GOT3 (cell line): ENCODE measurements around the gene NBPF8.
"Not testable (repeated sequence)": the region's sequence is repeated elsewhere in the genome, so short reads cannot be mapped to it uniquely, and the experiment has no call there.

Experiments used
- DNase-seq: peaks from one replicate; lab custom pipeline; 2025; ENCODE audit warnings: mixed read lengths; lab: John Stamatoyannopoulos, UW

The NBPF8 gene, protein sequence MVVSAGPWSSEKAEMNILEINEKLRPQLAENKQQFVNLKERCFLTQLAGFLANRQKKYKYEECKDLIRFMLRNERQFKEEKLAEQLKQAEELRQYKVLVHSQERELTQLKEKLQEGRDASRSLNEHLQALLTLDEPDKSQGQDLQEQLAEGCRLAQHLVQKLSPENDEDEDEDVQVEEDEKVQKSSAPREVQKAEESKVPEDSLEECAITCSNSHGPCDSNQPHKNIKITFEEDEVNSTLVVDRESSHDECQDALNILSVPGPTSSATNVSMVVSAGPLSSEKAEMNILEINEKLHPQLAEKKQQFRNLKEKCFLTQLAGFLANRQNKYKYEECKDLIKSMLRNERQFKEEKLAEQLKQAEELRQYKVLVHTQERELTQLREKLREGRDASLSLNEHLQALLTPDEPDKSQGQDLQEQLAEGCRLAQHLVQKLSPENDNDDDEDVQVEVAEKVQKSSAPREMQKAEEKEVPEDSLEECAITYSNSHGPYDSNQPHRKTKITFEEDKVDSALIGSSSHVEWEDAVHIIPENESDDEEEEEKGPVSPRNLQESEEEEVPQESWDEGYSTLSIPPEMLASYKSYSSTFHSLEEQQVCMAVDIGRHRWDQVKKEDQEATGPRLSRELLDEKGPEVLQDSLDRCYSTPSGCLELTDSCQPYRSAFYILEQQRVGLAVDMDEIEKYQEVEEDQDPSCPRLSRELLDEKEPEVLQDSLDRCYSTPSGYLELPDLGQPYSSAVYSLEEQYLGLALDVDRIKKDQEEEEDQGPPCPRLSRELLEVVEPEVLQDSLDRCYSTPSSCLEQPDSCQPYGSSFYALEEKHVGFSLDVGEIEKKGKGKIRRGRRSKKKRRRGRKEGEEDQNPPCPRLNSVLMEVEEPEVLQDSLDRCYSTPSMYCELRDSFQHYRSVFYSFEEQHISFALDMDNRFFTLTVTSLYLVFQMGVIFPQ

DNA sequence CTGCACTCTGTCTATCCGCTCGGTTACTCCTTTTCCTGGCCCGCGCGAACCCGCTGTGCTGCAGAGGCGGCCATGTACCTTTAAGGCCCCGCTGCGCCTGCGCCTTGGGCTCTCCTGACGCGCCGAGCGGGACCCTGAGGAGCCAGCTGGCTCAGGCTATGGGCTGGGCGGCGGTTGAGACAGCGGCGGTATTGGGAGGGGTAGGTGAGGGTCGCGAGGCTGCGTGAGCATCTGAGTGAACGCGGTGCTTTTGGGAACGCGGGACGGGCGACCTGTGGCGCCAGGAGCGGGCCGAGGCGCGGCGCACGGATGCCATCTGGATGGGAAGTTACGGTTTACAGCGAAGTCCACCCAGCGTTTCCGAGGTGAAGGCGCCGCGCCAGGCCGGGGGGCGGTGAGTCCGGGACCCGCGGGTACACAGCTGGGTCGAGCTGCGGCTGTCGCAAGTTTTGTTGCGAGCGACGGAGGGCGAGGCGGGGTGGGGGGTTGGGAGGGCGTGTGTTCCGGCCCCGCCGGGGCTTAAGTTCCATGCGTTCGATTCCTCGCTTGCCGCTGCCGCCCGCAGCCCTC lies at the start of gene NBPF8:
TSS of gene NBPF8 (plus strand) at position 125 of the 570 bp plus-strand sequence. CDS start 21,488 bp downstream, outside the sequence.
- not testable (repeated sequence) for DNase-seq

DNA sequence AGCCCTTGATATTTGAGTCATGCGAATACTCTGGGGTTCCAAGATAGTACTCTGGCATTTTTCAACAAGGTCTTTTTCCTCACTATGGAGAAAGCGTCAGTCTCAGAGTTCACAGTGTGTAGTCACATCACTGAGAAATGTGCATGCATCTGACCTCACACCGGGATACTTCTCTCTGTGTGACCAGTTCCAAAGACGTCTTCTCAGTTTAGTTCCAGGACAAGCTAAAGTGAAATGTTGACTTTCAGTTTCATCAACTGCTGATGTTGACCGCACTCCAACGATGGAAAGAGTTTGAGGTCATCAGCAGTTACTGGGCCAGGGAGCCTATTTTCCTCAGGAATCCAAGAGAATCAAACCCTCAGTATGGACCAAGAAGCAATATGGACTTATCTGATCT lies 47.1 kb upstream of the NBPF8 start:
- DNase-seq: not testable (repeated sequence)

DNA sequence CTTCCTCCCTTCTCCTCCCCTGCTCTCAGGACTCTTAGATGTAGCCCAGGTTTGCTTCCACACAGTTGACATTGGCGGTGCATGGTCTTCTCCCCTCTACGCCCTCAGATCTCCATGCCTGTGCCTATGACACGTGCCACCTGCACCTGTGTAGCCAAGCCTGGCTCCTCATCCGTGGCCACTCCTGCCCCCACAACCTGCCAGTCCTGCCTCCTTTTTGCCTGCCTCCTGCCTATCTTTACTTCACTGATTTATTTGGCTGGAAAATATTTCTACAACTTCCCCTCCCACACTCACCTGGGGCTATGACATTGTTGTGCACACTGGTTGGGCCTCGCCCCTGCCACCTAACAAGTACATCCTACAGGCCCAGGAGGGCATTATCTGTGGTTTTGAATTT lies 28.2 kb upstream of the NBPF8 start:
- DNase-seq: not testable (repeated sequence)

DNA sequence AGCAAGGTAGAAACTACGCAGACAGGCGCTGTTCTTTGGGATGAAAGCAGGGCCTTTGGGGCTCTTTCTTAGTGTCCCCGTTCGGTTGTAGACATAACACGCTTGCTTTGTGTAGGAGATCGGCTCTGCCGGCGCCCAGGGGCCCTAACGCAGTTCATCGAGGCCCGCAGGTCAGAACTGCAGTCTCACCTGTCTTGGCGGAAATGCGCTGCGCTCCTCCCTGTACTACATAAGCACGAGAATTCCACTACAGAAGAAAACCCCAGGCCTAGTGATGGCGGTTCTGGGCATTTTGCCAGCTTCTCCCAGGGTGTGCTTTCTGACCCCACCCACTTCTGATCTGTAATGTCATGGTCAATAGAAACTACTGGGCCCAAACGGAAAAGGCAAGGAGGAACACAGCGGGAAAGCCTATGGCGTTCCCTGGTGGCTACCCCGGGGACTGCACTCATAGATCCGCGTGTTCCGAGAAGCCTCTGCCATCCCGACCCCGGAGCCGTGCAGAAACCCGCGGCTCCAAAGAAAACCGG lies 26.2 kb upstream of the NBPF8 start:
- not testable (repeated sequence) for DNase-seq

DNA sequence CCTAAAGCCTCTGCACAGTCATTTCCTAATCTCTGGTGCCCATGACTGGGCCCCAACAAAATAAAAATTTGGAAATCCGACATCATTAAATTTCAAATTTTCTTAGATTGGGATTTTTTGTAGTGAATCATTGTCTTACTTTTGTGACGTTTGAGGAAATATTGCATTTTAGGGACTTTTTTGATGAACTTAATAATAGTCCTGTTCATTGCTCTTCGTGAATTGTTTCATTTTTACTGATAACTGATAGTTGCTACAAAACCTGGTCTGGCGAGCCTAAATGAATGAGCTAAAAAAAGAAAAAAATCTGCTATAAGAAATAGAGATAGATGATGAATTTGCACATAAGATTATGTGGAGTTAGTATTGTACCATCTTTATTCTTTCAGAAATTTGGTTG lies 23.5 kb upstream of the NBPF8 start:
- not testable (repeated sequence) for DNase-seq

DNA sequence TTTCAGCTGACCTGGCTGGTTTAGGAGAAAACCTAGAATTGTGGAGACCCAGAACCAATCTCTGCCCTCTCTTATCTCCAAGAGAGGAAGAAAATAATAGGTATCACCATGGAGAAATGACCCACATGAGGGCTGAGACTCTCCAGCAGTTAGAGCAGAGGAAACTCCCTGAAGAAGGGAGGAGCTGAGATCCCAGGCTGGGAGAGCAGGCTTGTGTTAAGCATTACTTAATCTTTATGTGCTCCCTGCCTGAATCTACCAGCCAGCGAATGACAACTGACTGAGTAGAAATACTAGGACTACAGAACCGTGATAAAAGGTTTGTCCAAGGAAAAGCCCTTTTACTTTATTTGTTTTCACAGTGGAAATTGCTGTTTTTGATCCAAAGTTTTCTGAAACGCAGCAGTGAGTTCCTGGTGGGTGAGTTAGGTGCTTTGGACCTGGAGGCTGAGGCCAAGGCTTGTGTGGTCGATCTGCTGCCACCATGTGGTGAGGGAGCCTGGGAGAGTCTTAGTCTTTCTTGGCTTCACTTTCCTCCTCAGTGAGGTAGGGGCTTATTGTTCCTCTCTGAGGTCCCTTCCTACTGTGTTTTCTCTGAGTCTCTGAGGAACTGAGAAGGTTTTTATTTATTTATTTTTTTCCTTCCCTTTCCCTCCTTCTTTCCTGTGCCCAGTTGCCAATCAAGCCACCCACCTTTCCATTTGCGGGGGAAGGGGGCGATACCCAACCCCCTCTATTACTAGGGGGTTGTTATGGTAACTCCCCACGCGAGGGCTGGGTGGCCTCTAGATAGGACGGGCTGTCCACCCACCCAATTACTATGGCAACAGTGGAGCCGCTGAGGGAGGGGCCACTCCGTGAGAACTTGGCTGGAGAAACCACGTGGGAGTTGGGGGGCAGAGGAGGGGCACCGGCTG lies 21.3 kb upstream of the NBPF8 start:
- DNase-seq: not testable (repeated sequence)

DNA sequence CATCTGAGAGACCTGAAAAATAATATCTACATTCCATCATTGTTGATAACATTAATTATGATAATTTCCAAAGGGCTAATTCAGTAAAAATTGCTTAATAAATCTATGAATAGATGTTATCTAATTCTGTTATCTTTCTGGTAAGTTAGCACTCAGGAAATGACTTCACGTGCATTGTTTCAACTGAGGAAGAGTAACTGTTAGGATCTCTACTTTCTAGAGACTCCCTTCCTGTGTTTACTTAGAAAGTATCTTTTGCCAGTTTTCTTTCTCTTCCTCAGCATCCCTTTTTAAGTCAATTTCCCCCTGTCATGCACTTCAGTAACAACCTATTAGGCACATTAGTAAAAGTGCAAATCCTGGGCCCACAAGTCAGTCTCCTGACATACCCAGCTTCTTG lies 9.5 kb upstream of the NBPF8 start:
- DNase-seq: not testable (repeated sequence)

DNA sequence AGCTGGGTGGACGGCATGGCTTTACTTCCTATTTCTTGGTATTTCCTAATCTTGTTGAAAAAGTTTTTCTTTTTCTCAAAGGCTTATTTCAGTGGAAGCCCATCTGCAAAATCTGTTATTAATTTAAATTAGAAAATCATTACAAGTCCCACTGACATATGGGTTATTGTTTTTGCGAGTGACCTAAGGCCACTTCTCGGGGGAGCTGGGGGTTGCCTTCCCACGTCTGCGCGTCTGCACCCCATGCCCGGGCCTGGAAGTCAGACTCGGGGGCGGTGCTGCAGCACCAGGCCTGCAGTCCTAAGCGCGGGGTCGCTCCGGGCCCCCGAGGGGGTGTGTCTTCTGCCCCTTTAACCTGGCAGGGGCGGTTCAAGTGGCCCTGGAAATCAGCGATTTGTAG lies 384 bp upstream of the NBPF8 start:
- not testable (repeated sequence) for DNase-seq

DNA sequence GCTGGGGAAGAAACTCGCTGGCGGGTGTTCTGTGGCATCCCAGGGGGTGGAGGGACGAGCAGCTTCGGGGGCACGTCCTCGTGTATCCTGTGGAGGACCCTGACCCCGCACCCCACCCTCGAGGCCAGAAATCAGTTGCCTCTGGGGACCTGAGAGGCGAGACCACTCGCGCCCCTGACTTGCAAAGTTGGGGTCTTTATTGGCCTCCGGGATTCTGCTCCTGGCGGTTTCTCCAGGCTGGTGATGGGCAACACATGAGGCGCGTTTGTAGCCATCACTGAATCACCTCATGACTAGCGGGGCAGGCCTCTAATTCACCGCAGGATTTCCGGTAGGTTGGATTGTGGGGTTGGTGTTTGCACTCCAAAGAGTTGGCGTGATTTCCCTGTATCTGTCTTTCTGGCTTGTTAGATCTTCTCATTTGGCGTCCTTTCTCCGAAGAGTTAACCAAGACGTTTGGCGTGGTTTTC lies 692 bp downstream of the NBPF8 start:
- DNase-seq: not testable (repeated sequence)

DNA sequence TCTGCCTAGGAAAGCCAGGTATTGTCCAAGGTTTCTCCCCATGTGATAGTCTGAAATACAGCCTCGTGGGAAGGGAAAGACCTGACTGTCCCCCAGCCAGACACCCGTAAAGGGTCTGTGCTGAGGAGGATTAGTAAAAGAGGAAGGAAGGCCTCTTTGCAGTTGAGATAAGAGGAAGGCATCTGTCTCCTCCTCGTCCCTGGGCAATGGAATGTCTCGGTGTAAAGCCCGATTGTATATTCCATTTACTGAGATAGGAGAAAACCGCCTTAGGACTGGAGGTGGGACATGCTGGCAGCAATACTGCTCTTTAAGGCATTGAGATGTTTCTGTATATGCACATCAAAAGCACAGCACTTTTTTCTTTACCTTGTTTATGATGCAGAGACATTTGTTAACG lies 10.2 kb downstream of the NBPF8 start:
- not testable (repeated sequence) for DNase-seq

DNA sequence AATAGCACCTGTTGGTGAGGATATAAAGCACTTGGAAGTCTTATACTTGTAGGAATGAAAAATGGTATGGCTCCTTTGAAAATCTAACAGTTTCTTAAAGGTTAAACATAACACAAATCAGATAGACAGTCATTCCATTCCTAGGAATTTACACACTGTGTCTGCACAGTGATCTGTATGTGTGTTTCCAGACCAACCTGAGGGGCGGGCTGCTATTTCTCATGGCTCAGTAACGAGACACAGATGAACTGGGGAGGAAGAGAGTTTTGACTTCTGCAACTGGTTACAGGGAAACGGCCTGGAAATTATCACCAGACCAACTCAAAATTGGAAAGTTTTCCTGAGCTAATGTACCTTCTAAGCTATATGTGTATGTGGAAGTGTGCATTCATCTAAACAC lies 16.8 kb downstream of the NBPF8 start:
- DNase-seq: not testable (repeated sequence)

DNA sequence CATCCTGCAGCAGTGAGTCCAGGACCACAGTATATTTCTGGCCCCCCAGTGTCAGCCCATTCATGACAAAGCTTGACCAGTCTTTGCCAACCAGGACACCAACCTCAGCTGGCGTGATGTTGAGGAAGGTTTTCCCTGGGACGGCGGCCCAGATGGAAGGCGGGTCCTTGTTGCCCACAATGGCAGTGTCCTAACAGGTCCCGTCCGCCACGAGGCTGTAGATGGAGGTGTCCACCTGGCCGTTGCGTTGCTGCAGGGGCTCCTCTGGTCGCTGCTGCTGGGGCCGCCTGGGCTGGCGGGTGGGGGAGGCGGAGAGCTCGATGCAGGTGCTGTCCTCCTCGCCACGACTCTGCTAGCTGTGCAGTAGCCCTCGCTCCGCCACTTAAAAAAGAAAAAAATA lies 19.0 kb downstream of the NBPF8 start:
- DNase-seq: not testable (repeated sequence)

DNA sequence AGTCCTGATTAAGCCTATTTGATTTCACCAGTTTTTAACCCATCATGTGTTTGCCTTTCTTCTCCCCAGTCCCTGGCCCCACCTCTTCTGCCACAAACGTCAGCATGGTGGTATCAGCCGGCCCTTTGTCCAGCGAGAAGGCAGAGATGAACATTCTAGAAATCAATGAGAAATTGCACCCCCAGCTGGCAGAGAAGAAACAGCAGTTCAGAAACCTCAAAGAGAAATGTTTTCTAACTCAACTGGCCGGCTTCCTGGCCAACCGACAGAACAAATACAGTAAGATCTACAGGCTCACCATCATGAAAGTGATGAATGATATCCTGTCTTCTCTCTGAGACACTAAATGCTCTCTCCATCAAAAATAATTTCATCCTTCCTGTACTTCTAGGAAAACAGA lies 34.3 kb downstream of the NBPF8 start:
- DNase-seq: not testable (repeated sequence)
